Measurements from ENCODE around the gene NMNAT1.
A peak's percentile ranks its signal among the peaks of the same experiment; 100 is the strongest.

NMNAT1 gene

GRCh38 chr1:9942939-9943788 lies at the start of gene NMNAT1, which contains the start of gene LZIC:
TSS of gene NMNAT1 (plus strand) at chr1:9943475. CDS start at chr1:9972074, 28,599 bp downstream.
TSS of gene LZIC (minus strand) at chr1:9943391. CDS start at chr1:9936619, 6,772 bp downstream.
- TF ChIP-seq MAX (IDR thresholded peaks at IDR 0.05), result peak; percentile 87
- no peak for TF ChIP-seq RAD21 (IDR thresholded peaks at IDR 0.05; ENCODE audit: low read depth)
- peak; percentile 21; the same call in 1 of the 2 replicates for TF ChIP-seq TEAD4 (IDR thresholded peaks at IDR 0.05)
- peak; percentile 33; the same call in 1 of the 2 replicates for TF ChIP-seq REST (IDR thresholded peaks at IDR 0.05; ENCODE audit: low read depth)
- TF ChIP-seq TAF1 (IDR thresholded peaks at IDR 0.05; ENCODE audit: low read depth), result peak; percentile 87
- peak; percentile 71 for TF ChIP-seq YY1 (IDR thresholded peaks at IDR 0.05; ENCODE audit: low read depth)
- TF ChIP-seq EP300 (IDR thresholded peaks at IDR 0.05; ENCODE audit: borderline replicate concordance), result peak; percentile 46; the same call in 1 of the 2 replicates
- no peak for TF ChIP-seq CEBPB (IDR thresholded peaks at IDR 0.05)
- no peak for TF ChIP-seq FOXM1 (IDR thresholded peaks at IDR 0.05; ENCODE audit: borderline replicate concordance, low read depth)
- TF ChIP-seq TCF12 (IDR thresholded peaks at IDR 0.05; ENCODE audit: low read depth), result peak; percentile 88; the same call in 1 of the 2 replicates
- 0 out of 2 replicates have a peak, but pooled peaks have one; percentile 5 for TF ChIP-seq EGR1 (IDR thresholded peaks at IDR 0.05)
- no peak for TF ChIP-seq ZBTB7A (IDR thresholded peaks at IDR 0.05; ENCODE audit: low read depth)
- TF ChIP-seq NFIC (IDR thresholded peaks at IDR 0.05), result peak; percentile 53
- TF ChIP-seq USF1 (IDR thresholded peaks at IDR 0.05), result peak; percentile 61
- peak; percentile 64 for TF ChIP-seq CREB1 (IDR thresholded peaks at IDR 0.05; ENCODE audit: low read depth)

DNA sequence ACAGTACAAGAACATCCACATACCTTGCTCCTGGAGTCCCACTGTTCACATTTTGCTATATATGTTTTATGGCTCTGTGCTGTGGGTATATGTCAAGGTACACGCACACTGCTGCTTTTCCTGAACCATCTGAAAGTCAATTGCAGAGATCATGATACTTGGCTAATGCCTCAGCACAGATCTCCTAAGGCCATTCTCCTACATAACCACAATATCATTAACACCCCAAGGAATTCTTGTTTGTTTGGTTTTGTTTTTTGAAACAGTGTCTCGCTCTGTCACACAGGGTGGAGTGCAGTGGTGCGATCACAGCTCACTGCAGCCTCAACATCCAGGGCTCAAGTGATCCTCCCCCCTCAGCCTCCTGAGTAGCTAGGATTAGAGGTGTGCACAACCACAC lies 49.2 kb upstream of the NMNAT1 start:
- TF ChIP-seq USF1 (IDR thresholded peaks at IDR 0.05) (no peak), EGR1 (IDR thresholded peaks at IDR 0.05) (no peak), TCF12 (IDR thresholded peaks at IDR 0.05; ENCODE audit: low read depth) (no peak), CREB1 (IDR thresholded peaks at IDR 0.05; ENCODE audit: low read depth) (no peak), REST (IDR thresholded peaks at IDR 0.05; ENCODE audit: low read depth) (no peak), ZBTB7A (IDR thresholded peaks at IDR 0.05; ENCODE audit: low read depth) (no peak), MAX (IDR thresholded peaks at IDR 0.05) (no peak), FOXM1 (IDR thresholded peaks at IDR 0.05; ENCODE audit: borderline replicate concordance, low read depth) (no peak), CEBPB (IDR thresholded peaks at IDR 0.05) (no peak), YY1 (IDR thresholded peaks at IDR 0.05; ENCODE audit: low read depth) (no peak), TAF1 (IDR thresholded peaks at IDR 0.05; ENCODE audit: low read depth) (no peak), TEAD4 (IDR thresholded peaks at IDR 0.05) (no peak), NFIC (IDR thresholded peaks at IDR 0.05) (no peak), EP300 (IDR thresholded peaks at IDR 0.05; ENCODE audit: borderline replicate concordance) (no peak), RAD21 (IDR thresholded peaks at IDR 0.05; ENCODE audit: low read depth) (no peak)

- TF ChIP-seq FOXM1 (IDR thresholded peaks at IDR 0.05; ENCODE audit: borderline replicate concordance, low read depth), result no peak
- no peak for TF ChIP-seq CREB1 (IDR thresholded peaks at IDR 0.05; ENCODE audit: low read depth)
- TF ChIP-seq EP300 (IDR thresholded peaks at IDR 0.05; ENCODE audit: borderline replicate concordance), result no peak
- no peak for TF ChIP-seq NFIC (IDR thresholded peaks at IDR 0.05)
These were observed 42.9 kb upstream of the NMNAT1 start for GRCh38 chr1:9900142-9901043.

GRCh38 chr1:9901148-9902059 lies 41.9 kb upstream of the NMNAT1 start:
- TF ChIP-seq CEBPB (IDR thresholded peaks at IDR 0.05) (no peak), CREB1 (IDR thresholded peaks at IDR 0.05; ENCODE audit: low read depth) (no peak), TCF12 (IDR thresholded peaks at IDR 0.05; ENCODE audit: low read depth) (no peak), FOXM1 (IDR thresholded peaks at IDR 0.05; ENCODE audit: borderline replicate concordance, low read depth) (no peak), EP300 (IDR thresholded peaks at IDR 0.05; ENCODE audit: borderline replicate concordance) (no peak), YY1 (IDR thresholded peaks at IDR 0.05; ENCODE audit: low read depth) (no peak), EGR1 (IDR thresholded peaks at IDR 0.05) (no peak), USF1 (IDR thresholded peaks at IDR 0.05) (no peak), MAX (IDR thresholded peaks at IDR 0.05) (no peak), NFIC (IDR thresholded peaks at IDR 0.05) (no peak), TEAD4 (IDR thresholded peaks at IDR 0.05) (no peak), TAF1 (IDR thresholded peaks at IDR 0.05; ENCODE audit: low read depth) (no peak), RAD21 (IDR thresholded peaks at IDR 0.05; ENCODE audit: low read depth) (no peak), ZBTB7A (IDR thresholded peaks at IDR 0.05; ENCODE audit: low read depth) (no peak), REST (IDR thresholded peaks at IDR 0.05; ENCODE audit: low read depth) (no peak)
